MV-4-11 (cell line): ENCODE results near the gene ABCA6.
"Not testable (repeated sequence)": the region's sequence is repeated elsewhere in the genome, so short reads cannot be mapped to it uniquely, and the experiment has no call there.

Experiments
- DNase-seq: peaks from one replicate; lab custom pipeline; 2025; lab: John Stamatoyannopoulos, UW

The ABCA6 gene

DNA sequence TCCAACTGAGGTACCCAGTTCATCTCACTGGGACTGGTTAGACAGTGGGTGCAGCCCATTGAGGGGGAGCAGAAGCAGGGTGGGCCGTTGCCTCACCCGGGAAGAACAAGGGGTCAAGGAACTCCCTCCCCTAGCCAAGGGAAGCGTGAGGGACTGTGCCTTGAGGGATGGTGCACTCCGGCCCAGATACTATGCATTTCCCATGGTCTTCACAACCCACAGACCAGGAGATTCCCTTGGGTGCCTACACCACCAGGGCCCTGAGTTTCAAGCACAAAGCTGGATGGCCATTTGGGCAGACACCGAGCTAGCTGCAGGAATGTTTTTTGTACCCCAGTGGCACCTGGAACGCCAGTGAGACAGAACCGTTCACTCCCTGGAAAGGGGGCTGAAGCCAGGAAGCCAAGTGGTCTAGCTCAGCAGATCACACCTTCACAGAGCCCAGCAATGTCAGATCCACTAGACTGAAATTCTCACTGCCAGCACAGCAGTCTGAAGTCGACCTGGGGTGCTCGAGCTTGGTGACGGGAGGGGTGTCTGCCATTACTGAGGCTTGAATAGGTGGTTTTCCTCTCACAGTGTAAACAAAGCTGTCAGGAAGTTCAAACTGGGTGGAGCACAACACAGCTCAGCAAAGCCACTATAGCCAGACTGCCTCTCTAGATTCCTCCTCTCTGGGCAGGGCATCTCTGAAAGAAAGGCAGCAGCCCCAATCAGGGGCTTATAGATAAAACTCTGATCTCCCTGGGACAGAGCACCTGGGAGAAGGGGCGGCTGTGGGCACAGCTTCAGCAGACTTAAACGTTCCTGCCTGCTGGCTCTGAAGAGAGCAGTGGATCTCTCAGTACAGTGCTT, 71.1 kb downstream of the ABCA6 start:
- not testable (repeated sequence) for DNase-seq

DNA sequence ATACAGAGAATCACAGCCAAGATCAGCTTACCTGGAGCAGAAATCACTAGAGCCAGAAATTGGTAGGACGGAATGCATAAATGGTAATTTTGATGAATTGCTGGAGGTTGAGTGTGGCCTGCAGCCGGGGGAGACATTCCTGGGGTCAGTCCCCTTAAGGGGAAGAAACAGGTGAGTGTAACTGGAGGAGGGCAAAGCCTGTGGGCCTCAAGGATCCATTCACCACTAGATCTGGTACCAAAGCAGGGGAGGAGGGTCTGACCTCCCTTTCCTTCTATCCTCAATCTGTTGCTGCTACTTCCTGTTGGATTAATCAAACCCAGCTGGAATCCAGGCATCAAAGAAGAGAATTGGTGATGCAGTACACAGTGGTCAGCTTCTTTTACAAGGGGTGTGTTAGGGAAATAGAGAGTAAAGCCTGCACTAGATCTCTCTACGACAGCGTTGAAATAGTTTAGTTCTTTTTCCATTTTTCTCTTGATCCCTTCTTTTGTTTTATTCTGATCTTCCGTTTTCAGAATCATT, 72.4 kb downstream of the ABCA6 start:
- DNase-seq, result no peak

DNA sequence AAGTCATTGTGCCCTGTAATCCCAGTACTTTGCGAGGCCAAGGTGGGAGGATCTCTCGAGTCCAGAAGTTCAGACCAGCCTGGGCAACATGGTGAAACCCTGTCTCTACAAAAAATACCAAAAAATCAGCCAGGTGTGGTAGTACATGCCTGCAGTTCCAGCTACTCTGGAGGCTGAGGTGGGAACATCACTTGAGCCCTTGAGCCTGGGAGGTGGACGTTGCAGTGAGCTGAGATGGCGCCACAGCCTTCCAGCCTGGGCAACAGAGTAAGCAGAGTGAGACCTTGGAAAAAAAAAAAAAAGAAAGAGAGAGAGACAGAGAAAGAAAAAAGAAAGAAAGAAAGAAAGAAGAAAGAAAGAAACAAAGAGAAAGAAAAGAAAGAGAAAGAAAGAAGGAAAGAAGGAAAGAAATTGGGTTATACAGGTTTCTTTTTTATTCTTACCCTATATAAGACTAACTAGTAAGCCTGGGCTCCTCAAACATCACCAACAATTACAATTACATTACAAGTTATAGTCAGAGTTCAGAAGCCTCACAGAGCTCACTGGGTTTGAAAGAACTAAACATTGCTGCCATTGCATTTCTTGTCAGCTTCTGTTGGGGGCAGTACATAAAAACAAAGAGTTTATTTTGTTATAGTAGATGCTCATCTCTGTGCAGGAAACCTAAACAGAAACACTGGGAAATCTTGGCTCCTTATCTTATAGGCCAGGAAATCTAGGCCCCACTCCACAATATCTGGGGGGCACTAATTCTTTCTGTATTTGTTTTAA, 74.2 kb downstream of the ABCA6 start:
- DNase-seq, result peak; percentile 44

DNA sequence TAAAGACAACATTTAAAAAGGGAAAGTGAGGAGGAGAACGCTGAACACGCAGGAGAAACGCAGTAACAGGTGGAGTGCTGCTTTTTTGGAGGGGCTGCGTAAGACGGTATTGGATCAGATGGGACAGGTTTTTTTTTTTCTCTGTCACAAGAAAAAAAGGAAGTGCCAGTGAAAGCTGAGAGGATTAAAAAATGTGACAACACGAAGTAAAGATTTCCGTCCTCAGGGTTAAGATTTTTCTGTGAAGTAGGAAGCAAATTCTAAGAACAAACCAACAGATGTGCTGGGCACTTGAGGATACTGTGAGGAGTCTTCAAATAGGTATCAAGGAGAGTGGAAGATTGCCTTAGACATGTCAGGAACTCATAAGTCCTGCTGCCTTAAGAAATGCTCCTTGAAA, 75.2 kb downstream of the ABCA6 start:
- peak; percentile 93 for DNase-seq

DNA sequence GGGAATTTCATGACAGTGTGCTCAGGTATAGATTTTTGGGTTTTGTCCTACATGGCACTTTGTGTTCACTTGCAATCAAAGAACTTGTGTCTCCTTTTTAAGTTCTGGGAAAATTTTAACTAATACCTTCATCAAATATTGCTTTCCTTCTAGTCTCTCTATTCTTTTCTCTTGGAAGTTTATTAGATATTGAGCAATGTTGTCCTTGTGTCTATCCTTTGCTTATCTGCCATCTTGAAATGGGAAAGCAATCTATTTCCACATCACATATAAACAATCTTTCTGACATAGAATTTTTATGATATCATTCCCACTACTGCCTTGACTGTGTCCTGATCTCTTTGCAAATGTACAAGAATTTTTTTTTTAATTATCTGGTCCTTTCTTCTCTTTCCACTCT, 76.6 kb downstream of the ABCA6 start:
- no peak for DNase-seq

DNA sequence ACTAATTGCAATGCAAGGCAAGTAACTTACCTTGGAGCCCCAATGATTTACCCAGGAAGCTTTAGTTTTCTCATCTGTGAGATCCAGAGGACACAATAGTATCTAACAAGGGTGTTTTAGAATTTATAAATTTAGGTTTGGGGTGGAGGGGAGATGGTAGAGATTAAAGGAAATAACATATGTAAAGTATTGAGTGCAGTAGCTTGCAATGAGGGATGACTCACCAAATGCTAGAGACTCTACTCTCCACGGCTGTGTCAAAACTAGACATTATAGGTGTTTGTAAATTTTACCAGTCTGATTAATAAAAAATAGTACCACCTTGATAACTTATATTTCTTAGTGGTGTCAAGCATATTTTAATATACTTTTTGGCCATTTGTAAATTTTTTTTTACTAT, 77.2 kb downstream of the ABCA6 start:
- peak; percentile 38 for DNase-seq

DNA sequence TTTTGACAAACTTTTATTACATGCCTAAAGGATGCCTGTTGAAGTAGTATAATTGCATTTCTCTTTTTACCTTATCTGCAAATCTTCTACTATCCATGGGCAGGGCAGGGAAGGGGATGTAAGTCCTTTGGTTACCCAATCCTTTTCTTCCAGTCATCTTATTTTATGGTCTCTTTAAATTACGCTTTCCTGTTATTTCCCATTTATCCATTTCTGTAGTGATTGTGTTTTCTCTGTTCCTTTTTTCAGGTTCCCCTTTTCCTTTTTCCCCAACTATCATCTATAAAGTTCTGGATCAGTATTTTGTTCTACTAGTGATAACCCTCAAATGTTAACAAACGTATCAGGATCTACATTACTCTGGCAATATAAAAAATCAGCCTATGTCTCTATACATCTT, 77.7 kb downstream of the ABCA6 start:
- peak; percentile 81 for DNase-seq

DNA sequence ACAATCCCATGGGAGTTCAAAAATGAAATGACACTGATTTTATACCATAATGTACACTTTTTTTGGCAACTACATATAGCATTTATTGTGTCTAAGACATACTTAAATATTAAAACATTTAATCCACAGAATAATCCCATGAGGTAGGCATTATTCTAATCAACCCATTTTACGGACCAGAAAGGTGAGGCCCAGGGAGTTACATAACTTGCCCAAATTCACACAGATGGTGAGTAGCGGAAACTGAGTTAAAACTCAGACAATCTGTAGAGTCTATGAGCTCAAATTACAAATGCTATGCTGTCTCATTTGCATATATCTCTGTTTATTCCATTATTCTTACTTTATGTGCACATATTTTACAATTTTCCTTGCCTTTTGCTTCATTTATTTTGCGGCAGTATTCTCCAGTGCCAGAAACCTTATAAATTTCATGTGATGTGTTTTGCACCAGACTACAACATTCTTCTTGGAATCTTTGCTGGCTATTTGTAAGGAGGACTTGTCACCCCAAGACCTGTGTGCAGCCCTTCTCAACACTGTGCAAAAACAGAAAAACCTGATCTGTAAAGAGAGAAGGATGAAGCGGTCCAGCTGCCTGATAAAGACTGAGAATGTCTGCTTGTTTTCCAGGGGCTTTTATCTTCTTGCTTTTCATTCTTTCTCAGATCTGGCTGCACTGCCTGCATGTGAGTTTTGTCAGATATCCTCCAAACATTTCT, 78.7 kb downstream of the ABCA6 start:
- no peak for DNase-seq

DNA sequence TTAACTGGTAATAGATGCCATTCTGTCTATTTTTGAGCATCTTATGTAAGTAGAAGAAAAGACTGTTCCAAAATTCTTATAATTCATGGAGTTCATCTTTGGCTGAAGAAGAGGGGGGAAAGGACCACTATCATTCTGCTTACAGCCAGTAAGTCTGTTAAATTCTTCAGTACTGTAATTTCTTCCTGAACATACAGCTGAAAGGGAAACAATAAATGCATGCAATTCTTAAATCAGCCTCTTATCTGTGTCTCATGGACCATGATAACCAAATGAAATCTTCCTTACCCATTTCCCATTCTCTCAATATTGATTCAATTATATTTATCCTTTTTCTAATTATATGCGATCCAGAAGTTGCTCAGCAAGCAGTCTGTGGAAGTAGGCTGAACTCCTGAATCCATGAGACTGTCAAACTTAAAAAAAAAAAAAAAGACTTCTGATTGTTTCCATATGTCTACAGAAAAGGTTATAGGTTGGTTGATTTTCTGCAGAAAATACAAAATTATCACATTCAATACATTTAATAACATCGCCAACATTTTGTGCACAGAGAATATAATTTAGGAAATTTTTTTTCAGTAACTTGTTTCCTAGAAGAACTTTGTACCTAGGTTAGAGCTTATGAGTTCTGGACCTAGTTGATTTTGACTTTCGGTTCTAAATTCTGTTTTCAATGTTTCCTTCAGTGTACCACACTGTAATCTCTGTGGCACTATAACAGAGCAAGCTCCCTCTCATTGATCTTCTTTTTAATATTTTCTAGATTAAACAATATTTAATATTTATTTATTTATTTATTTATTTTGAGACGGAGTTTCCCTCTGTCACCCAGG, 79.8 kb downstream of the ABCA6 start:
- DNase-seq, result no peak

DNA sequence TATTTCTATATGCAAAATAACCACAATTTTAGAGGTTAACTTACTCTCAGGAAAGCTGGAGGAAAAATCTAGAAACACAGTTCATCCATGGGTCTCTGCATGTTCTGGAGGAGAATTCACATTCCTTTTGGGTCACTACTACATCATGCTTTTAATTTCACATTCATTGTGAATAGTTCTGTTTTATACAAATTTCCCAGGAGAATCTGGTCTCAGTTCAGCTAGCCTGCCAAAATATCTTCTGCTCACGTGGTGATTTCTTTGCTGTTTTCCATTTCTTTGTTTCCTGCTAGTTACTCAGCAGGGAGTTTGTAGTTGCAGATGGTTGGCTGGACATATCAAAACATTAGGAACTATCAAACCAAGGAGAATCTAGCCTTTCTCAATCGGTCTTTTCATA, 80.9 kb downstream of the ABCA6 start, which contains the start of gene ABCA9:
TSS of gene ABCA9 (minus strand) at position 106 of the 400 bp plus-strand sequence. CDS start 9,801 bp downstream, outside the sequence.
- no peak for DNase-seq

DNA sequence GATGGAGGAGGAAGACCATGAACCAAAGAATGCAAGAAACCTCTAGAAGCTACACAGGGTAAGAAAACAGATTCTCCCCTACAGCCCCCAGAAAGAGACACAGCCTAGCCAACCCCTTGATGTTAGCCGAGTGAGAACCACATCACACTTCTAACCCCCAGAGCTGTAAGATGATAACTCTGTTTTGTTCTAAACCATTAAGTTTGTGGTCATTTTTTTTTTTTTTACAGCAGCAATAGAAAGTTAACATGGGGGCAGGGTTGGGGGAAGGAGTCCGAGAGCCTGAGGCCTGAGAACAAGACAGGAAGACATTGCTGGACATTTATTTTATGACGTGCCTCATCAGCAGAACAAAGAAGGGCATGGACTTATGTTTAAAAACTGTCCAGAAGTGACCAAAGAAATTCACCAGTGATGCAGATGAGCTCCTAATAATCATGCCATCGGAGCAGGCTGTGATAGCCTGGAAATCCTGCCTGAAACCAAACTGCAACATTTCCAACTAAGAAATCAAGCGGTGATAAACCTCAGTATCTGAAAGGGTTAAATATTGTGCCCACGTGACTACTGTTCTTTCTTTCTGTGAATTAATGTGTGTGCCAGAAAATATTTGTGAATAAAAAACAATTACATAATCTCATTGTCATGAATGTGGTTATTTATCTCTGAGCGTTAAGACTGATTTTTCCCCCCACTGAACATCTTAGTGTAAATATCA, 82.1 kb downstream of the ABCA6 start:
- DNase-seq, result no peak

DNA sequence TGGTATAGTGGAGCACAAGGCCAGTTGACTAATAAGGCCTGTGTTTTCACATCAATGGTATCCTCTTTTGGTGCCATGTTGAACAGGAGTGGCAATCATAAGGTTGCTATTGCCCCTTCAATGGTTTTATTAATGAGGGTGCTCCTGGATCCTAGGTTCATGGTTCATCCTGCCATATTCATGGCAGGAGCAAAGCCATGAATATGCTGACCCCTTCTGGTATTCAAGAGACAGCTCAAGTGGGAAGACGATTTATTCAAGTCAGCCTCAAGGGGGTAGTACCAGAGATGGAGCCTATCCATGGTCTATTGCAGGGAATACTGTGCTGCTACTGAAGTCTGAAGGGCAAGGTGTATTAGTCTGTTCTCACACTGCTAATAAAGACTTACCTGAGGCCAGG, 83.5 kb downstream of the ABCA6 start:
- DNase-seq, result peak; percentile 33

DNA sequence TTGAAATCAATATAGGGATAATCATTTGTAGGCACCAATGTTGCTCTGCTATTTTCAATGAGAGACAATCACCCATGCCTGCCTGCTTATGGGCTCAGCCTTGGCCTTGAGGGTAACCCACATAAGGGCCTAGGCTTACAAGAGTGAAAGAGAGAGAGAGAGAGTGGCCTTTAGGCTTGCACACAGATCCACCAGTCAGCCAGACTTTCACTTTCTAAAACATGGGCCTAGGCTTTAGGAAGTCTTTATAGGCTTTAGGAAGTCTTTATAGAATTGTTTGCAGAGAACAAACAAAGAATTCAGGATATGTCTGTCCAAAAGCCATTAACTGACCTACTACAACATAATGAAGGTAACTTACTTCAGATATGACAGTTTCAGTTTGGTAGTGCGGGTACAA, 84.4 kb downstream of the ABCA6 start:
- DNase-seq, result peak; percentile 61

DNA sequence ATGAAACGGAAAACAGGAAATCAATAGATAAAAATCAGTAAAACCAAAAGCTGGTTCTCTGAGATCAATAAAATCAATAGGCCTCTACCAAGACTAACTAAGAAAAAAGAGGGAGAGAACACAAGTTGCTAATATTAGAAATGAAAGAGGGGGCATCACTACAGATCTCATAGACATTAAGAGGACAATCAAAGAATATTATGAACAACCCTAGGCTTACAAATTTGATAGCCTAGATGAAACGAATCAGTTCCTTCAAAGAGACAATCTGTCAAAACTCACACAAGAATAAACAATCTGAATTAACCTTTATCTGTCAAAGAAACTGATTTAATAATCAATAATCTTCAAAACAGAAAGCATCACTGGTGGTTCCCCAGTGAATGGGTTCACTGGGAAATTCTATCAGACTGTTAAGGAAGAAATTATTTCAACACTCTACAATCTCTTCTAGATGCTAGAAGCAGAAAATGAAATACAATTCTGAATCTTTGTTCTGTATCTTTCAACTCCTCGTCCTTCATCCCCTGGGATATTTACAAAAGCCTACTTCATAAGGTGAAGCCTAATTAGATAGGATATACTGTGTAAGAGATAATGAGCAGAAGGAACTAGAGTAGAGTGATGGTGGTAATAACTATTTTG, 85.4 kb downstream of the ABCA6 start:
- DNase-seq, result no peak

DNA sequence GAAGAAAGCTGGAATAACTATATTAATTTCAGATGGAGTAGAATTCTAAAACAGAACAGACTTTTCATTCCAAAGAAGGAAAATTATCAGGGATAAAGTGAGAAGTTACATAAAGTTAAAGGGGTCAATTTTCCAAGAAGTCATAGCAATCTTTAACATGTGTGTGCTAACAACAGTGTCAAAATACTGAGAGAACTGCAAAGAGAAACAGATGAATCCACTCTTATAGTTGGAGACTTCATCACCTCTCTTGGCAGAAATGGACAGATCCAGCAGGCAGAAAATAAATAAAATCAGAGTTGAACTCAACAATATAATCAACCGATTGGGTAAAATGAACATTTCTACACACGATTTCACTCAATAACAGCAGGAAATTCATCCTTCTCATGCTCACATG, 86.4 kb downstream of the ABCA6 start:
- no peak for DNase-seq

DNA sequence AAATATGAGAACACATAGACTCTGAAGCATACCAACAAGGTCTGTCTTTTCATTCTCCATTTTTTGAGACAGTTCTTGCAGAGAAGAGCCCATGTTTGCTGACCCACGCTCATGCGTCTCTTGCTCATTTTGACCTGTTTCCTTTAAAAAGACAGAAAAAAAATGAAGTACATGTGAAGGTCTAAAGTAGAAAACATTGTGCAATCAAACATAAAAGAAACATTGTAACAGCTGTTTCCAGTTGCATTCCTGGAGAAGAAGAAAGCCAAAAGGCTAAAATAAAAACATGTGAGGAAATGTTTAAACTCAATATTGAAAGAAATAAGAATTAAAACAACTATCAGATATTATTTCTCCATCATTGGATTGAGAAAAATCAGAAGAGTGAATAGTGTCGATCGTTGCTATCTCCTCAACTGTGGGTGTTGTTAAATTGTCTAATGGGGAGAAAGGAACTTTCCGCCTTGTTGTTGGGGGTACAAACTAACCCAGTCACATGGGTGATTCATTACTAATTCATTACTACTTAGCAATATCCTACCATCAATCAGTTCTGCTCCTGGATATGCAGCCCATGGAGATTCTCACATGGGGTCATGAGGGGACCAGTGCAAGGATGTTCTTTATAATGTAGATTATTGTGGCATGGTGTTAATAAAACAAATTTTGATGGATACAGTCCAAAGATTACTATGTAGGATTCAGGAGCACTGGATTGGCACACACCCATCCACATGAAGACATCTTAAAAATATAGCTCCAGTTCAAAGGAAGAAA, 90.5 kb downstream of the ABCA6 start:
- peak; percentile 68 for DNase-seq

DNA sequence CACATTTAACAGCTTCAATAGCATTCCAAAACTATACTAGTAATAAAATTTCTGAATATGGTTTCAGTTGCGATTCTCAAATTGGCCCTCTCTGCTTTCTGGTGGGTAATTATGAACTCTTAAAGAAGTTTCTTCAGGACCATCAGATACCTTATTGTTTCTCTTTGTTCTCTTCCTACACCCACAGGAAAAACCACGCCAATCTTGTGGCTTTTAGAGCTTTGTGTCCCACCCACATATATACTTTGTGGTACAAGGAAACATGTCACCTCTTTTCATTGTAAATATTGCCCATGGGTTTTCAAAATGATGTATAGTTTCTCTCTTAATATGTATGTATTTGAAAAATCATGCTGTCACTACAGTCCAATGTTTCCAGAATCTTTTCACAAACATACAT, 93.1 kb downstream of the ABCA6 start:
- DNase-seq, result peak; percentile 62

DNA sequence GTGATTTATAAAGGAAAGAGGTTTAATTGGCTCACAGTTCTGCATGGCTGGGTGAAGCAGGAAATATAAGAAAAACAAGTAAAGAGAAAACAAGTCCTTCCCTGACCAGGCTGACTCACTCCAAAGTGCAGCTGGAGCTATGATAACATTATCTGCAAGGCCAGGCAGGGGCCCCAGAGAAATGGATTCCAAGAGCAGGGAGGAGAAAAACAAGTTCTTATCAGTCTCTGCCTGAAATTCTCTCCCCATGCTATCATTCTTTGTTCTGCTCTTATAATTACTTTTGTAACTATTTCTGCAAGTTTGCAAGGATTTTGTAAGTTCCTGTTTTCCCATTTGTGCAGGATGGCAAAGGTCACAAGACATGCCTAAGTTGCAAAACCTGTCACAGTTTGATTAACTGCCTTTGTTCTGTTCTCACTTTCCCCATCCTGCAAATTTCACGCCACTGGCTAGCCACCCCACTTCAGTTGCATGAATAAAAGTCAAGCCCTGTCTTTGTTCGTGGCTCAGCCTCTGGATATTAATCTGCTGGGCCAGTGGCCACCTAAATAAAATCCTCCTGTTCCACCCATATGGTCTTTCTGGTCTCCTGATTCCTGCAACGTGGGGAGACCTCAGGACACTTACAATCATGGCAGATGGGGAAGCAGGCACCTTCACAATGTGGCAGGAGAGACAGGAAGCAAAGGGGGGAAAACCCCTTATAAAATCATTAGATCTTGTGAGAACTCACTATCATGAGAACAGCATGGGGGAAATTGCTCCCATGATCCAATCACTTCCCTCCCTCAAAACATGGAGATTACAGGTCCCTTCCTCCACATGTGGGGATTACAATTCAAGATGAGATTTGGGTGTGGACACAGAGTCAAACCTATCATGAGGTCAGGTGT, 94.1 kb downstream of the ABCA6 start:
- DNase-seq, result peak; percentile 96
